Liver (tissue), 9 donors: ENCODE results near the gene BARX1. TPM values are rescaled to one million over a fixed set of nuclear protein-coding genes. Genes with fewer than 3 reads are reported as not detected.

ENCODE experiments used
- DNase-seq: peaks from one replicate; pipeline ENCODE4 v3.0.0-alpha.2; 2017; ENCODE audit warnings: low spot score
- H3K27ac ChIP-seq, 2 donors: one replicate each; pipeline ENCODE4 v1.7.0; 2013; ENCODE audit warnings: inconsistent platforms in 2 of 2, low read length in 2 of 2, control low read depth in 1 of 2, low read depth in 1 of 2, mild to moderate bottlenecking in 1 of 2
- H3K27me3 ChIP-seq, 4 donors: one replicate each; pipeline versions ENCODE4 v1.6.1 to v1.7.0; 2013; ENCODE audit warnings: low read length in 3 of 4, inconsistent platforms in 1 of 4, mild to moderate bottlenecking in 1 of 4, moderate library complexity in 1 of 4; ENCODE audit not compliant: control insufficient read depth in 4 of 4, insufficient read depth in 4 of 4
- H3K36me3 ChIP-seq, 4 donors: one replicate each; pipeline versions ENCODE4 v1.6.1 to v1.7.0; 2013; ENCODE audit warnings: low read length in 3 of 4, mild to moderate bottlenecking in 3 of 4, low read depth in 1 of 4, moderate library complexity in 1 of 4; ENCODE audit not compliant: control insufficient read depth in 4 of 4, insufficient read depth in 3 of 4
- H3K4me1 ChIP-seq, 4 donors: one replicate each; pipeline versions ENCODE4 v1.6.1 to v1.7.0; 2013; ENCODE audit warnings: low read length in 3 of 4, mild to moderate bottlenecking in 3 of 4, moderate library complexity in 1 of 4; ENCODE audit not compliant: control insufficient read depth in 4 of 4, insufficient read depth in 4 of 4
- H3K4me3 ChIP-seq, 3 donors: one replicate each; pipeline versions ENCODE4 v1.6.1 to v1.7.0; 2013; ENCODE audit warnings: low read length in 3 of 3, control low read depth in 1 of 3, low read depth in 1 of 3, mild to moderate bottlenecking in 1 of 3
- H3K9ac ChIP-seq, 2 donors: one replicate each; pipeline ENCODE4 v1.7.0; 2013; ENCODE audit warnings: low read length in 2 of 2, mild to moderate bottlenecking in 2 of 2, moderate library complexity in 2 of 2, control low read depth in 1 of 2, low read depth in 1 of 2
- H3K9me3 ChIP-seq, 4 donors: one replicate each; pipeline versions ENCODE4 v1.6.1 to v1.7.0; 2013; ENCODE audit warnings: low read length in 3 of 4; ENCODE audit not compliant: control insufficient read depth in 4 of 4
- EGR1 ChIP-seq, 2 donors: IDR thresholded peaks; 2 replicates each; pipeline ENCODE4 v1.6.1; 2016 to 2018; ENCODE audit warnings: antibody characterized with exemption in 2 of 2, low read depth in 2 of 2
- FOXA1 ChIP-seq: IDR thresholded peaks from 2 replicates; pipeline ENCODE4 v1.6.1; 2016; ENCODE audit warnings: antibody characterized with exemption
- FOXA2 ChIP-seq: IDR thresholded peaks from 2 replicates; pipeline ENCODE4 v1.6.1; 2016; ENCODE audit warnings: antibody characterized with exemption
- GABPA ChIP-seq, 2 donors: IDR thresholded peaks in 1 of 2; conservative IDR thresholded peaks in 1 of 2; 2 replicates each; pipeline ENCODE4 v1.6.1; 2016; ENCODE audit warnings: antibody characterized with exemption in 2 of 2, mild to moderate bottlenecking in 1 of 2, moderate library complexity in 1 of 2
- HNF4A ChIP-seq, 2 donors: conservative IDR thresholded peaks; 2 replicates each; pipeline ENCODE4 v1.6.1; 2016; ENCODE audit warnings: antibody characterized with exemption in 2 of 2, mild to moderate bottlenecking in 2 of 2
- HNF4G ChIP-seq: IDR thresholded peaks from 2 replicates; pipeline ENCODE4 v1.6.1; 2016; ENCODE audit warnings: antibody characterized with exemption
- JUND ChIP-seq, 2 donors: IDR thresholded peaks; 2 replicates each; pipeline ENCODE4 v1.6.1; 2016; ENCODE audit warnings: antibody characterized with exemption in 2 of 2
- NR2F2 ChIP-seq: IDR thresholded peaks from 2 replicates; pipeline ENCODE4 v1.6.1; 2016; ENCODE audit warnings: antibody characterized with exemption
- RXRA ChIP-seq, 2 donors: IDR thresholded peaks; 2 replicates each; pipeline ENCODE4 v1.6.1; 2017 to 2018; ENCODE audit warnings: antibody characterized with exemption in 2 of 2, mild to moderate bottlenecking in 1 of 2
- SP1 ChIP-seq: IDR thresholded peaks from 2 replicates; pipeline ENCODE4 v1.6.1; 2018; ENCODE audit warnings: antibody characterized with exemption, mild to moderate bottlenecking
- TAF1 ChIP-seq: conservative IDR thresholded peaks from 2 replicates; pipeline ENCODE4 v1.6.1; 2016; ENCODE audit warnings: antibody characterized with exemption, mild to moderate bottlenecking
- YY1 ChIP-seq: IDR thresholded peaks from 2 replicates; pipeline ENCODE4 v1.6.1; 2016; ENCODE audit warnings: antibody characterized with exemption, mild to moderate bottlenecking
- WGBS: extraction: QIAGEN DNeasy Blood & Tissue Kit; methylation state at CpG from one replicate; pipeline ENCODE4 v1.1.7; 2013; 5-methylcytosine and 5-hydroxymethylcytosine counted together
- polyA plus RNA-seq, 2 donors: library from polyadenylated mRNA; stranded (reverse) in 1 of 2; unstranded in 1 of 2; fragments of 200-250 nt in 1 of 2; fragments of >200 nt in 1 of 2; fragmentation: Nextera tagmentation in 1 of 2; extraction: Ambion mirVana in 1 of 2; gene quantifications; one replicate each; pipeline versions ENCODE4 v1.2.1 to v1.2.3, GENCODE V29; 2013 to 2015
- total RNA-seq, 2 donors: library from RNA; depleted of rRNA; stranded (reverse); fragments of >200 nt; gene quantifications; one replicate each; pipeline ENCODE4 v1.2.3, GENCODE V29; 2014
- TF ChIP-seq, protein P1 (sequence below): IDR thresholded peaks from 2 replicates; pipeline ENCODE4 v1.6.1; 2016; ENCODE audit warnings: antibody characterized with exemption
- TF ChIP-seq, protein P2 (sequence below): IDR thresholded peaks from 2 replicates; pipeline ENCODE4 v1.6.1; 2016; ENCODE audit warnings: antibody characterized with exemption
- TF ChIP-seq, protein P3 (sequence below): IDR thresholded peaks from 2 replicates; pipeline ENCODE4 v1.6.1; 2016; ENCODE audit warnings: antibody characterized with exemption
- TF ChIP-seq, protein P4 (sequence below): fragments of 150-350 bp; IDR thresholded peaks from 2 replicates; pipeline ENCODE4 v1.5.1; 2017; ENCODE audit warnings: improper control_type of control experiment, low read depth, low read length; ENCODE audit not compliant: missing input control
- TF ChIP-seq, protein P5 (sequence below): IDR thresholded peaks from 2 replicates; pipeline ENCODE4 v1.6.1; 2016; ENCODE audit warnings: antibody characterized with exemption, mild to moderate bottlenecking
- donor health status: healthy.
- donor health status: healthy.
- donor health status: healthy.
- donor health status: healthy.
- donor health status: healthy.

The BARX1 gene
- total and polyA plus RNA-seq, 4 donors, result not detected

DNA sequence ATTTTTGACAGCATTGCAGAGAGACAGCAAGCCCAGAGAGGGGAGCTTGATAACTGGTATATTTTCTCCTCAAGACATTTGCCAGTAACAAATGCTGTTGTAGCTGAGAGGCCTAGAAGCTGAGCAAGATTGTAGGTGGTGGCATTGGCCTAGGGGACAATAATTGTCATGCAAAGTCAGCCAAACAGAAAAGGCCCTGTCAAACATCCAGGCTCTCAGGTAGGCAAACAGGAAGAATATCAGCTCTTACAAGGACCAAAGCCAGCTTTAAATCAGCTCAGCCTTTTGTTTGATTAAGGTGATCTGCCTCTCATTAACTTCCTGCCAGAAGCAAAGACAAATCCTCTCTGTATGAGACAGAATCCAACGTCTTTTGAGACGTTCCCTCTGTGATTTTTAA is 29.7 kb upstream of the BARX1 start:
- no peak for DNase-seq
- TF ChIP-seq FOXA2 (no peak), FOXA1 (no peak), NR2F2 (no peak), HNF4G (no peak), SP1 (no peak)
- TF ChIP-seq, protein P1, sequence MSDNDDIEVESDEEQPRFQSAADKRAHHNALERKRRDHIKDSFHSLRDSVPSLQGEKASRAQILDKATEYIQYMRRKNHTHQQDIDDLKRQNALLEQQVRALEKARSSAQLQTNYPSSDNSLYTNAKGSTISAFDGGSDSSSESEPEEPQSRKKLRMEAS, result no peak
- TF ChIP-seq, protein P2, sequence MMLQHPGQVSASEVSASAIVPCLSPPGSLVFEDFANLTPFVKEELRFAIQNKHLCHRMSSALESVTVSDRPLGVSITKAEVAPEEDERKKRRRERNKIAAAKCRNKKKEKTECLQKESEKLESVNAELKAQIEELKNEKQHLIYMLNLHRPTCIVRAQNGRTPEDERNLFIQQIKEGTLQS, result no peak
- TF ChIP-seq, protein P3, sequence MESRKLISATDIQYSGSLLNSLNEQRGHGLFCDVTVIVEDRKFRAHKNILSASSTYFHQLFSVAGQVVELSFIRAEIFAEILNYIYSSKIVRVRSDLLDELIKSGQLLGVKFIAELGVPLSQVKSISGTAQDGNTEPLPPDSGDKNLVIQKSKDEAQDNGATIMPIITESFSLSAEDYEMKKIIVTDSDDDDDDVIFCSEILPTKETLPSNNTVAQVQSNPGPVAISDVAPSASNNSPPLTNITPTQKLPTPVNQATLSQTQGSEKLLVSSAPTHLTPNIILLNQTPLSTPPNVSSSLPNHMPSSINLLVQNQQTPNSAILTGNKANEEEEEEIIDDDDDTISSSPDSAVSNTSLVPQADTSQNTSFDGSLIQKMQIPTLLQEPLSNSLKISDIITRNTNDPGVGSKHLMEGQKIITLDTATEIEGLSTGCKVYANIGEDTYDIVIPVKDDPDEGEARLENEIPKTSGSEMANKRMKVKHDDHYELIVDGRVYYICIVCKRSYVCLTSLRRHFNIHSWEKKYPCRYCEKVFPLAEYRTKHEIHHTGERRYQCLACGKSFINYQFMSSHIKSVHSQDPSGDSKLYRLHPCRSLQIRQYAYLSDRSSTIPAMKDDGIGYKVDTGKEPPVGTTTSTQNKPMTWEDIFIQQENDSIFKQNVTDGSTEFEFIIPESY, result no peak
- no peaks in the 10 kb centered on the region for H3K36me3 ChIP-seq
- no peak overlapping the region for H3K4me3 ChIP-seq
- H3K4me1 ChIP-seq, result peaks cover 0 to 6% (median 2%) of the 10 kb centered on the region in 4 donors
- WGBS, result 39% methylated on average over 2 of the region's 2 CpGs
- H3K9me3 ChIP-seq, result peaks cover 0 to 4% (median under 1%) of the 10 kb centered on the region in 4 donors
- no peak overlapping the region for H3K27ac ChIP-seq
- no peak overlapping the region for H3K9ac ChIP-seq
- H3K27me3 ChIP-seq, result no peaks in the 10 kb centered on the region

DNA sequence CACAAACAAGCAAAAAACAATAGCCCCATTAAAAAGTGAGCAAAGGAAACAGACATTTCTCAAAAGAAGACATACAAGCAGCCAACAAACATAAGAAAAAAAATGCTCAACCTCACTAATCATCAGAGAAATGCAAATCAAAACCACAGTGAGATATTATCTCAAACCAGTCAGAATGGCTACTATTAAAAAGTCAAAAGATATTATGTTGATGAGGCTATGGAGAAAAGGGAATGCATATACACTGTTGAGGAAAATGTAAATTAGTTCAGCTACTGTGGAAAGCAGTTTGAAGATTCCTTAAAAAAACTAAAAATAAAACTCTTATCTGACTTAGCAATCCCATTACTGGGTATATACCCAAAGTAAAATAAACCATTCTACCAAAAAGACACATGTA is 28.7 kb upstream of the BARX1 start:
- DNase-seq, result no peak
- Histone ChIP-seq H3K4me1 (peaks cover 0 to 6% (median 2%) of the 10 kb centered on the region in 4 donors), H3K9me3 (peaks cover 0 to 4% (median under 1%) of the 10 kb centered on the region in 4 donors), H3K4me3 (no peak overlapping the region), H3K27ac (no peak overlapping the region), H3K36me3 (no peaks in the 10 kb centered on the region), H3K9ac (no peak overlapping the region), H3K27me3 (no peaks in the 10 kb centered on the region)
- TF ChIP-seq, protein P1, result no peak
- TF ChIP-seq FOXA1 (no peak), GABPA (IDR thresholded peaks at IDR 0.05 in 1 of 2, conservative IDR thresholded peaks at IDR 0.05 in 1 of 2) (no peak), HNF4G (no peak), JUND (IDR thresholded peaks at IDR 0.05) (no peak), HNF4A (conservative IDR thresholded peaks at IDR 0.05) (no peak), EGR1 (IDR thresholded peaks at IDR 0.05; ENCODE audit: low read depth in 2 of 2) (no peak), RXRA (IDR thresholded peaks at IDR 0.05) (no peak), SP1 (no peak), FOXA2 (no peak), YY1 (no peak), NR2F2 (no peak), TAF1 (no peak)
- TF ChIP-seq, protein P4, sequence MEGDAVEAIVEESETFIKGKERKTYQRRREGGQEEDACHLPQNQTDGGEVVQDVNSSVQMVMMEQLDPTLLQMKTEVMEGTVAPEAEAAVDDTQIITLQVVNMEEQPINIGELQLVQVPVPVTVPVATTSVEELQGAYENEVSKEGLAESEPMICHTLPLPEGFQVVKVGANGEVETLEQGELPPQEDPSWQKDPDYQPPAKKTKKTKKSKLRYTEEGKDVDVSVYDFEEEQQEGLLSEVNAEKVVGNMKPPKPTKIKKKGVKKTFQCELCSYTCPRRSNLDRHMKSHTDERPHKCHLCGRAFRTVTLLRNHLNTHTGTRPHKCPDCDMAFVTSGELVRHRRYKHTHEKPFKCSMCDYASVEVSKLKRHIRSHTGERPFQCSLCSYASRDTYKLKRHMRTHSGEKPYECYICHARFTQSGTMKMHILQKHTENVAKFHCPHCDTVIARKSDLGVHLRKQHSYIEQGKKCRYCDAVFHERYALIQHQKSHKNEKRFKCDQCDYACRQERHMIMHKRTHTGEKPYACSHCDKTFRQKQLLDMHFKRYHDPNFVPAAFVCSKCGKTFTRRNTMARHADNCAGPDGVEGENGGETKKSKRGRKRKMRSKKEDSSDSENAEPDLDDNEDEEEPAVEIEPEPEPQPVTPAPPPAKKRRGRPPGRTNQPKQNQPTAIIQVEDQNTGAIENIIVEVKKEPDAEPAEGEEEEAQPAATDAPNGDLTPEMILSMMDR, result no peak
- TF ChIP-seq, protein P5, sequence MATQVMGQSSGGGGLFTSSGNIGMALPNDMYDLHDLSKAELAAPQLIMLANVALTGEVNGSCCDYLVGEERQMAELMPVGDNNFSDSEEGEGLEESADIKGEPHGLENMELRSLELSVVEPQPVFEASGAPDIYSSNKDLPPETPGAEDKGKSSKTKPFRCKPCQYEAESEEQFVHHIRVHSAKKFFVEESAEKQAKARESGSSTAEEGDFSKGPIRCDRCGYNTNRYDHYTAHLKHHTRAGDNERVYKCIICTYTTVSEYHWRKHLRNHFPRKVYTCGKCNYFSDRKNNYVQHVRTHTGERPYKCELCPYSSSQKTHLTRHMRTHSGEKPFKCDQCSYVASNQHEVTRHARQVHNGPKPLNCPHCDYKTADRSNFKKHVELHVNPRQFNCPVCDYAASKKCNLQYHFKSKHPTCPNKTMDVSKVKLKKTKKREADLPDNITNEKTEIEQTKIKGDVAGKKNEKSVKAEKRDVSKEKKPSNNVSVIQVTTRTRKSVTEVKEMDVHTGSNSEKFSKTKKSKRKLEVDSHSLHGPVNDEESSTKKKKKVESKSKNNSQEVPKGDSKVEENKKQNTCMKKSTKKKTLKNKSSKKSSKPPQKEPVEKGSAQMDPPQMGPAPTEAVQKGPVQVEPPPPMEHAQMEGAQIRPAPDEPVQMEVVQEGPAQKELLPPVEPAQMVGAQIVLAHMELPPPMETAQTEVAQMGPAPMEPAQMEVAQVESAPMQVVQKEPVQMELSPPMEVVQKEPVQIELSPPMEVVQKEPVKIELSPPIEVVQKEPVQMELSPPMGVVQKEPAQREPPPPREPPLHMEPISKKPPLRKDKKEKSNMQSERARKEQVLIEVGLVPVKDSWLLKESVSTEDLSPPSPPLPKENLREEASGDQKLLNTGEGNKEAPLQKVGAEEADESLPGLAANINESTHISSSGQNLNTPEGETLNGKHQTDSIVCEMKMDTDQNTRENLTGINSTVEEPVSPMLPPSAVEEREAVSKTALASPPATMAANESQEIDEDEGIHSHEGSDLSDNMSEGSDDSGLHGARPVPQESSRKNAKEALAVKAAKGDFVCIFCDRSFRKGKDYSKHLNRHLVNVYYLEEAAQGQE, result no peak
- TF ChIP-seq, protein P3, result no peak
- TF ChIP-seq, protein P2, result no peak
